GM21528 (cell line): ENCODE data around the gene PPP1R37.

Experiments
- ATAC-seq: cut with Tn5 transposase; IDR thresholded peaks from one replicate; pipeline ENCODE4 v1.9.1; 2021; ENCODE audit warnings: mild to moderate bottlenecking, moderate library complexity; ENCODE audit not compliant: unreplicated experiment, low FRiP score

Gene PPP1R37

DNA sequence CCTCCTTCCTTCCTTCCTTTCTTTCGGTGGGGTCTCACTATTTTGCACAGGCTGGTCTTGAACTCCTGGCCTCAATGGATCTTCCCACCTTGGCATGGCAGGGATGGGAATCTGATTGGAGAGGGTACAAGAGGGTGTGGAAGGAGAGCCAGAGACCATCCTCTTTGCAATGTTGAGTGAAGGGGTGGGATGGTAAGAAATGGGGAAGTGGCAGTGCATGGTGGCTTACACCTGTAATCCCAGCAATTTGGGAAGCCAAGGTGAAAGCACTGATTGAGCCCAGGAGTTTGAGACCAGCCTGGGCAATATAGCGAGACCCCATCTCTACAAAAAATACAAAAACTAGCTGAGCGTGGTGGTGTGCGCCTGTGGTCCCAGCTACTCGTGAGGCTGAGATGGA, 91.1 kb downstream of the PPP1R37 start:
- no peak for ATAC-seq

DNA sequence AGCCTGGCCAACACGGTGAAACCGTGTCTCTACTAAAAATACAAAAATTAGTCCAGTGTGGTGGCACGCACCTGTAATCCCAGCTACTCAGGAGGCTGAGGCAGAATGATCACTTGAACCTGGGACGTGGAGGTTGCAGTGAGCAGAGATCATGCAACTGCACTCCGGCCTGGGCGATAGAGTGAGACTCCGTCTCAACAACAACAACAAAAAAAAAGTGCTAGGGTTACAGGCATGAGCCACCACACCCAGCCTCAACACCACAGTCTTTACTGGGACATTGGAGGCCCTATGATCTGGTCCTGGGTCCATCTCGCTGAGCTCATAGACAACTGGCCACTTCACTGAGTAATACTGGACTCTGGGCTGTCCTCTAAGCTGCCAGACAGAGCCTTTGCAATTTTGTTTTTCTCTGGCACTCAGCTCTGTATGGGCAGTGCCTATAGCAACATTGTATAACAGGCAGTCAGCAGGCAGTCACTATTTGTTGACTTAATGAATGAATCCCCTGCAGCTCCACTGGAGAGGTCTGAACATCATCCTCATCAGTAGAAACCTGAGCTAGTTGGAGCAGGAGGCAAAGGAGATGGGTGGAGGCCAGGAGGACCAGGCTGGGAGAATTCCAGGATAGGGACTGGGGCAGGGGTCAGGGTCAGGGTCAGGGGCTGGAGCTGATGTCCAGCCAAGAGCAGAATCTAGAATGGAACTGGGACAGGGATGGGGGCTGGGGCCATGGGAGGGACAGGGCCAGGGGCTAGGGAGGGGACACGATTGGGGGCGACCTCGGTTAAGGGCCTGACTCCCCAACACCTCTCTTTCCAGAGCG, 93.7 kb downstream of the PPP1R37 start:
- no peak for ATAC-seq

DNA sequence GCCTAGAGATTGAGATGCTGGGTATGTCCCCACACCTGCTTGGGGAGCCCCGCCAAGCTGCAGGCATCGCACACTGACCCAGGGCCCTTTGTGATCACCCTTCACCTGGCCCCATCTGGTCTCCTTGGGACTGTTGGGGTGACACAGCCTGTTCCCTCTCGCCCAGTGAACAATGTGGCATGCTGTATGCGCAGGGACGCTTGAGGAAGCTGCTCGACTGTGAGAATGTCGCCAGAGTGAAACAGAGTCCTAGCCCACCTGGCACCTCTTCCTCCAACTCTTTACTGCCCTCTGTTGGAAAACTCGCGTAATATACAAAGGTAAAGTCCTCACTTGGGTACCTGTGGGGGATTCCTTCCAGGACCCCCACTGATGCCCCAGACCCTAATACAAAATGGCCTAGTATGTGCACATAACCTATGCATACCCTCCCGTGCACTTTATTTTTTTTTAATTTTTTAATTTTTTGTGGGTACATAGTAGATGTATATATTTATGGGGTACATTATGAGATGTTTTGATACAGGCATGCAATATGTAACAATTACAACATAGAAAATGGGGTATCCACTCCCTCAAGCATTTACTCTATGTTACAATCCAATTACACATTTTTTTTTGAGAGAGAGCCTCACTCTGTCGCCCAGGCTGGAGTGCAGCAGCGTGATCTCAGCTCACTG, 94.6 kb downstream of the PPP1R37 start:
- no peak for ATAC-seq

DNA sequence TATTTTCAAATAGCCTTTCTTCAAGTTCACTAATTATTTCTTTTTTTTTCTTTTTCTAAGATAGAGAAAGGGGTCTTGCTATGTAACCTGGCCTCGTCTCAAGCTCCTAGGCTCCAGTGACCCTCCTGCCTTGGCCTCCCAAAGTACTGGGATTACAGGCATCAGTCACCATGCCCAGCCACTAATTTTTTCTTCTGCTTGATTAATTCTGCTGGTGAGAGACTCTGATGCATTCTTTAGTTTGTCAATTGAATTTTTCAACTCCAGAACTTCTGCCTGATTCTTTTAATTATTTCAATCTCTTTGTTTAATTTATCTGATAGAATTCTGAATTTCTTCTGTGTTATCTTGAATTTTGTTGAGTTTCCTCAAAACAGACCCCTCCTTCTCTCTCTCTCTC, 97.0 kb downstream of the PPP1R37 start:
- ATAC-seq = no peak

DNA sequence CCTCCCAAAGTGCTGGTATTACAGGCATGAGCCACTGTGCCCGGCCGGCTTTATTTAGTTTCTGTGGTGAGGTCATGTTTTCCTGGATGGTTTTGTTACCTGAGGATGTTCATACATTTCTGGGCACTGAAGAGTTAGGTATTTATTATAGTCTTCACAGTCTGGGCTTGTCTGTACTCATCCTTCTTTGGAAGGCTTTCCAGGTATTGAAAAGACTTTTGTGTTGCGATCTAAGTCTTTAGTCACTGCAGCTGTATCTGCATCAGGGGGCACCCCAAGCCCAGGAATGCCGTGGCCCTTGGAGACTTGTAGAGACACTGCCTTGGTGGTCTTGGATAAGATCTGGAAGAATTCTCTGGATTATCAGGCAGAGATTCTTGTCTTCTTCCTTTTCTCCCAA, 98.4 kb downstream of the PPP1R37 start:
- ATAC-seq = no peak

DNA sequence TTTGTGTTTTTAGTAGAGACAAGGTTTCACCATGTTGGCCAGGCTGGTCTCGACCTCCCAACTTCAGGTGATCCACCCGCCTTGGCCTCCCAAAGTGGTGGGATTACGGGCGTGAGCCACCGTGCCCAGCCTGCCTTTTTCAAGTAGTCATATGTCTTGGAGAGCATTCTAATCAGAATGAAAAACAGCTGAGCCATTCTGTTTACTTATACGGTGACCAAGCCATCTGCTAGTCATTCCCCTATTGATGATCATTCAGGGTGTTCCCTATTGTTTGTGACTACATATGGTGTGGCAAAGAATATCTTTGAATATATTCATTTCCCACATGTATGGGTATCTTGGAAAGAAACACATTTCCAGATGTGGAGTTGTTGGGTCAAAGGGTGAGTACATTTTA, 102.8 kb downstream of the PPP1R37 start:
- no peak for ATAC-seq
